ENCODE data around the gene MBTPS1.
A peak's percentile ranks its signal among the peaks of the same experiment; 100 is the strongest.

MBTPS1 gene

DNA sequence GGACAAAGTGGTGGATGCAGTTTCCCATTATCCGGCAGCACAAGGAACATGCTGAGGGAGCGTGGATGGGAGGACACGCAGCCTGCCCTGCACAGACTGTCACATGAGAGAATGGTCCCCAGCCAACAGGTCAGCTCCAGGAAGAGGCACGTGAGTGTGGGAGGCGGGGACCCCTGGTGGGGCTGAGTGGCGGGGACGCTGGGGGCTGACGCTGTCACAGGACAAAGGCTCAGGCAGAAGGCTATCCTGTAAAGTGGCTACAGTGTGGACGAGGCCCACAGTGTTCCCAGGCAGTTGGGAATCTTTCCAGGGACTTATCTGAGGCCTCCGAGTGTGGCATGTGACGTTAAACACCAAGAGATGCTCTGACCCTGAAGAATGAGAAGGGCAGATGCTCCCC, 30.4 kb downstream of the MBTPS1 start:
- H3K9ac ChIP-seq (ENCODE audit: low read depth, low read length, poor library complexity, severe bottlenecking): peak overlapping the region; percentile 71
- H3K9me3 ChIP-seq (ENCODE audit: insufficient read depth, low read depth, low read length): no peaks in the 10 kb centered on the region
- TF ChIP-seq, protein P1, sequence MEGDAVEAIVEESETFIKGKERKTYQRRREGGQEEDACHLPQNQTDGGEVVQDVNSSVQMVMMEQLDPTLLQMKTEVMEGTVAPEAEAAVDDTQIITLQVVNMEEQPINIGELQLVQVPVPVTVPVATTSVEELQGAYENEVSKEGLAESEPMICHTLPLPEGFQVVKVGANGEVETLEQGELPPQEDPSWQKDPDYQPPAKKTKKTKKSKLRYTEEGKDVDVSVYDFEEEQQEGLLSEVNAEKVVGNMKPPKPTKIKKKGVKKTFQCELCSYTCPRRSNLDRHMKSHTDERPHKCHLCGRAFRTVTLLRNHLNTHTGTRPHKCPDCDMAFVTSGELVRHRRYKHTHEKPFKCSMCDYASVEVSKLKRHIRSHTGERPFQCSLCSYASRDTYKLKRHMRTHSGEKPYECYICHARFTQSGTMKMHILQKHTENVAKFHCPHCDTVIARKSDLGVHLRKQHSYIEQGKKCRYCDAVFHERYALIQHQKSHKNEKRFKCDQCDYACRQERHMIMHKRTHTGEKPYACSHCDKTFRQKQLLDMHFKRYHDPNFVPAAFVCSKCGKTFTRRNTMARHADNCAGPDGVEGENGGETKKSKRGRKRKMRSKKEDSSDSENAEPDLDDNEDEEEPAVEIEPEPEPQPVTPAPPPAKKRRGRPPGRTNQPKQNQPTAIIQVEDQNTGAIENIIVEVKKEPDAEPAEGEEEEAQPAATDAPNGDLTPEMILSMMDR (conservative IDR thresholded peaks at IDR 0.05; ENCODE audit: low read length): peak; percentile 34; the same call in 1 of the 2 replicates
- no peak for TF ChIP-seq EZH2phosphoT487 (IDR thresholded peaks at IDR 0.05; ENCODE audit: borderline replicate concordance)
- peak overlapping the region; percentile 63 for H3K4me3 ChIP-seq (ENCODE audit: low read length, poor library complexity, severe bottlenecking)
- H3K4me1 ChIP-seq (ENCODE audit: insufficient read depth, low read length, poor library complexity, severe bottlenecking): peaks cover 42% of the 10 kb centered on the region
- H3K27me3 ChIP-seq (ENCODE audit: insufficient read depth, low read length, poor library complexity, severe bottlenecking): no peaks in the 10 kb centered on the region
- H3F3A ChIP-seq (ENCODE audit: low read depth): peaks cover 6% of the 10 kb centered on the region; the same call in 1 of the 2 replicates
- no peaks in the 10 kb centered on the region for H4K20me1 ChIP-seq (ENCODE audit: insufficient read depth, low read length, poor library complexity, severe bottlenecking)
- peaks cover 62% of the 10 kb centered on the region for H3K36me3 ChIP-seq (ENCODE audit: insufficient read depth, low read length)
- peak overlapping the region; percentile 85 for H3K4me2 ChIP-seq (ENCODE audit: low read depth, low read length, poor library complexity, severe bottlenecking)
- H3K79me2 ChIP-seq (ENCODE audit: insufficient read depth, low read length): 0 out of 2 replicates have a peak, but pooled peaks cover 10% of the 10 kb centered on the region
- no peak overlapping the region for H2AFZ ChIP-seq (ENCODE audit: low read length)
- H3K9me2 ChIP-seq (replicated peaks; ENCODE audit: low read depth, low read length): no peaks in the 10 kb centered on the region

DNA sequence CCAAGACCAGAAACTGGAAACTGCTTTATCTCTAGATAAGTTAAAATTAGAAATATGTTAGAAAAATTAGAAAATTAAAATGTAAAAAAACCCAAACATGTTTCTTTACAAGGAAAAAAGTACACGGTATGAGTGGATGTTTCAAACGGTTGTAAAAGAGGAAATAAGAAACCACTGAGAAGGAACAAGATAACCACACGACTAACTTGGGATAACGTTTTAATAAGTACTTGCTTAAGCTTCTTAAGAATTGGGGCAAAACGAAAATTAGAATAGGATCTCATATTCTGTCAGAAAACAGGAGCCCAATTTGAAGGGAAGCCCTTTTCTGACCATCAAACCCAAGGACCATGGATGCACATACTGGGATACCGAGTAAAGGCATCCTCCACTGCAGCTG, 31.0 kb downstream of the MBTPS1 start:
- H3K79me2 ChIP-seq (ENCODE audit: insufficient read depth, low read length): 0 out of 2 replicates have a peak, but pooled peaks cover 10% of the 10 kb centered on the region
- H3K36me3 ChIP-seq (ENCODE audit: insufficient read depth, low read length): peaks cover 64% of the 10 kb centered on the region
- H3K4me1 ChIP-seq (ENCODE audit: insufficient read depth, low read length, poor library complexity, severe bottlenecking): peaks cover 42% of the 10 kb centered on the region
- peak overlapping the region; percentile 85 for H3K4me2 ChIP-seq (ENCODE audit: low read depth, low read length, poor library complexity, severe bottlenecking)
- H3K9me3 ChIP-seq (ENCODE audit: insufficient read depth, low read depth, low read length): no peaks in the 10 kb centered on the region
- H3K27me3 ChIP-seq (ENCODE audit: insufficient read depth, low read length, poor library complexity, severe bottlenecking): no peaks in the 10 kb centered on the region
- TF ChIP-seq EZH2phosphoT487 (IDR thresholded peaks at IDR 0.05; ENCODE audit: borderline replicate concordance): no peak
- TF ChIP-seq, protein P1 (conservative IDR thresholded peaks at IDR 0.05; ENCODE audit: low read length): no peak
- no peaks in the 10 kb centered on the region for H4K20me1 ChIP-seq (ENCODE audit: insufficient read depth, low read length, poor library complexity, severe bottlenecking)
- no peaks in the 10 kb centered on the region for H3K9me2 ChIP-seq (replicated peaks; ENCODE audit: low read depth, low read length)
- H3K9ac ChIP-seq (ENCODE audit: low read depth, low read length, poor library complexity, severe bottlenecking): peak overlapping the region; percentile 71
- H3F3A ChIP-seq (ENCODE audit: low read depth): peaks cover 6% of the 10 kb centered on the region; the same call in 1 of the 2 replicates
- no peak overlapping the region for H2AFZ ChIP-seq (ENCODE audit: low read length)
- peak overlapping the region; percentile 63 for H3K4me3 ChIP-seq (ENCODE audit: low read length, poor library complexity, severe bottlenecking)

DNA sequence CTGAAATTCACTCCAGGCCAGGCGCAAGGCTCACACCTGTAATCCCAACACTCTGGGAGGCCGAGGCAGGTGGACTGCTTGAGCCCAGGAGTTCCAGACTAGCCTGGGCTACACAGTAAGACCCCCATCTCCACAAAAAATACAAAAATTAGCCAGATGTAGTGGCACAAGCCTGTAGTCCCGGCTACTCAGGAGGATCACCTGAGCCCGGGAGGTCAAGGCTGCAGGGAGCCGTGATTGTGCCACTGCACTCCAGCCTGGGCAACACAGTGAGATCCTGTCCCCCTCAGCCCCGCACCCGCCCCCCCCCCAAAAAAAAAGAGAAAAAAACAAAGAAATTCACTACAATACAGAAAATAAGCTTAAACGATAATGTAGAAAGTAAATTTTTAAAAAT, 31.5 kb downstream of the MBTPS1 start:
- 0 out of 2 replicates have a peak, but pooled peaks cover 10% of the 10 kb centered on the region for H3K79me2 ChIP-seq (ENCODE audit: insufficient read depth, low read length)
- no peak for TF ChIP-seq EZH2phosphoT487 (IDR thresholded peaks at IDR 0.05; ENCODE audit: borderline replicate concordance)
- TF ChIP-seq, protein P1 (conservative IDR thresholded peaks at IDR 0.05; ENCODE audit: low read length): no peak
- peaks cover 6% of the 10 kb centered on the region; the same call in 1 of the 2 replicates for H3F3A ChIP-seq (ENCODE audit: low read depth)
- no peaks in the 10 kb centered on the region for H3K27me3 ChIP-seq (ENCODE audit: insufficient read depth, low read length, poor library complexity, severe bottlenecking)
- H3K9me3 ChIP-seq (ENCODE audit: insufficient read depth, low read depth, low read length): no peaks in the 10 kb centered on the region
- H2AFZ ChIP-seq (ENCODE audit: low read length): no peak overlapping the region
- H4K20me1 ChIP-seq (ENCODE audit: insufficient read depth, low read length, poor library complexity, severe bottlenecking): no peaks in the 10 kb centered on the region
- no peaks in the 10 kb centered on the region for H3K9me2 ChIP-seq (replicated peaks; ENCODE audit: low read depth, low read length)
- H3K36me3 ChIP-seq (ENCODE audit: insufficient read depth, low read length): peaks cover 64% of the 10 kb centered on the region
- peak overlapping the region; percentile 63 for H3K4me3 ChIP-seq (ENCODE audit: low read length, poor library complexity, severe bottlenecking)
- peaks cover 42% of the 10 kb centered on the region for H3K4me1 ChIP-seq (ENCODE audit: insufficient read depth, low read length, poor library complexity, severe bottlenecking)
- H3K4me2 ChIP-seq (ENCODE audit: low read depth, low read length, poor library complexity, severe bottlenecking): peak overlapping the region; percentile 85
- H3K9ac ChIP-seq (ENCODE audit: low read depth, low read length, poor library complexity, severe bottlenecking): peak overlapping the region; percentile 71

All from Loucy (cell line).